K562 treated with DMSO at 1 percent for 48 hours (cell line): ENCODE measurements around the gene GNL3. TPM values are rescaled to one million over a fixed set of nuclear protein-coding genes. Genes with fewer than 3 reads are reported as not detected.

Source experiments
- total RNA-seq: library from RNA; unstranded; fragments of 300-600 nt; gene quantifications from 2 replicates; pipeline ENCODE4 v1.2.3, GENCODE V29; 2022; ENCODE audit warnings: low replicate concordance; ENCODE audit errors: extremely low read depth

GNL3 gene, protein sequence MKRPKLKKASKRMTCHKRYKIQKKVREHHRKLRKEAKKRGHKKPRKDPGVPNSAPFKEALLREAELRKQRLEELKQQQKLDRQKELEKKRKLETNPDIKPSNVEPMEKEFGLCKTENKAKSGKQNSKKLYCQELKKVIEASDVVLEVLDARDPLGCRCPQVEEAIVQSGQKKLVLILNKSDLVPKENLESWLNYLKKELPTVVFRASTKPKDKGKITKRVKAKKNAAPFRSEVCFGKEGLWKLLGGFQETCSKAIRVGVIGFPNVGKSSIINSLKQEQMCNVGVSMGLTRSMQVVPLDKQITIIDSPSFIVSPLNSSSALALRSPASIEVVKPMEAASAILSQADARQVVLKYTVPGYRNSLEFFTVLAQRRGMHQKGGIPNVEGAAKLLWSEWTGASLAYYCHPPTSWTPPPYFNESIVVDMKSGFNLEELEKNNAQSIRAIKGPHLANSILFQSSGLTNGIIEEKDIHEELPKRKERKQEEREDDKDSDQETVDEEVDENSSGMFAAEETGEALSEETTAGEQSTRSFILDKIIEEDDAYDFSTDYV
- not detected in 2 replicates for total RNA-seq

DNA sequence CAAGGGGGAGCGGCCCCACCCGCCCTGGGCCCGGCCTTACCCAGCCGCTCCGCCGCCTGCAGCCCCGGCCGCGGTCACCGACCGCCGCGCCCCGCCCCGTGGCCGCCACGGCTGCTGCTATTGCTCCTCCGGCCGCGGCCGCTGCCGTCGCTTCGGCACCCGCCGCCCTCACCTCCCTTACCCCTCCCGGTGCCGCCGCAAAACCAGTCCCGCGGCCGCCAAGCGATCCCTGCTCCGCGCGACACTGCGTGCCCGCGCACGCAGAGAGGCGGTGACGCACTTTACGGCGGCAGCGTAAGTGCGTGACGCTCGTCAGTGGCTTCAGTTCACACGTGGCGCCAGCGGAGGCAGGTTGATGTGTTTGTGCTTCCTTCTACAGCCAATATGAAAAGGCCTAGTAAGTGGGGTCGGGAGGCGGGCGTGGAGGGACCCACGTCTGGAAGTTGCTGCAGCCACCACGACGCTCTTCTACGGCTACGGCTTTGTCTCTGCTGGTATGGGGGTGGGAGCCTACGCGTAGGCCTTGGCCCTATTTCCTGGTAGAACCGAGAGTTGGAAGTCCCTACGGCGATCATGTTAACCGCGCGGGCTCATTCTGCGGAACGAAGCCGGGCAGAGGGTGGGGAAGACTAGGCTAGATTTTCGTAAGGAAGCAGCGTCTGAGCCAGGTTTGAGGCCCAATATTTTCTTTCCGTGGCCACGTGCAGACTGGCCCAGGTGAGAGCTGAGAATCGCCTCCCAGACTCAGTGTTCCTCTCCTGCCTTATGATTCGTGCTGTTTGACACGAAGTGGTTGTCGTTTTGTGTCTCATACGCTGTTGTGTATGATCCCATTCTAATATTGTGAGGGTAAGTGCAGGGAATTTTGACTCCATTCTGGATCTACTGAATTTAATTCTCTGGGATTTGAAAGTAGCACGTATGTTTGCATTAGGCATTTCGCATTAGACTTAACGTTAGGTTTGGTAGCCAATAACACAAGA, at the start of gene GNL3, which contains the start of gene PBRM1:
Gene GNL3 (plus strand): TSS at position 324 of the 983 bp plus-strand sequence. CDS start 61 bp downstream, at position 385.
Gene PBRM1 (minus strand): TSS at position 205 of the 983 bp plus-strand sequence.

DNA sequence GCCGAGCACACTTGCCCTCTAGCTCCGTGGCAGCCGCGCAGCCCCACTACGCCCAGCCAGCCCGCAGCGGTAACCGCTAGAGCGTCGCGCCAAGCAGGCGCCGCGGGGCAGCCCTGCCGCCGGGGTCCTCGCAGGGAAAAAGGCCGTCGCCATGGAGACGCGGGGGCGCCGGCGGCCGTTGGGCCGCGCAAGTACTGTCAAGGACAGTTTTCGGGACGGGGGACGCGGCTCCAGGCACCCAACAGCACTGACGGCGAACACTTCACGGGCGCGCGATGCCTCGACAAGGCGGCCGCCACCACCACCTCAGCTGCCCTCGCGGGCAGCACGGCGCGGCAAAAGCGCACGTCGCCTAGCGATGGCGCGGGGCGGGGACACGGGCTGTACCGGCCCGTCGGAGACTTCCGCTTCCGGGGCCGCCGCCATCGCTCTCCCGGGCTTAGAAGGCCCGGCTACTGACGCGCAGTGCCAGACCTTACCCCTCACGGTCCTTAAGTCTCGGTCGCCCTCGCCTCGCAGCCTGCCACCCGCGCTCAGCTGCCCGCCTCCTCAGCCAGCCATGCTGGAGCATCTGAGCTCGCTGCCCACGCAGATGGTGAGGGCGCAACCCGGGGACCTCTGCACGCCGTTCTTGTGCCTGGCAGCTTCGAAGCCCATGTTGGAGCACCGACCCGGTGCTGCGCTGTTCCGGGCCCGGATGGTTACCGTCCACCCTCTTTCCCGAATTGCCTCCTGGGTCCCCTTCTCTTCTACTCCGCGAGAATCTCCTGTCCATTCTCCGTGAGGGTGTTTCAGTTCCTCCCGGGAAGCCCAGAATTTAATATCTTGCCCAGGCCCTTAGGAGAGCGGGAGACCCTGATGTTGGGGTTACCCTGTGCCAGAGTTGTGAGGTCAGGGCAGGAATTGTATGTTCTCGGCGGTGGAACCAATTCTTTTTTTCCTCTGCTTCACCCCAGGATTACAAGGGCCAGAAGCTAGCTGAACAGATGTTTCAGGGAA, 20.2 kb downstream of the GNL3 start, which contains the start of the genes GLT8D1 and SPCS1:
Gene GLT8D1 (minus strand): TSS at position 104 of the 999 bp plus-strand sequence. CDS start 5,331 bp downstream, outside the sequence.
Gene SPCS1 (plus strand): TSS at position 419 of the 999 bp plus-strand sequence. CDS start 141 bp downstream, at position 560.

Other genes with a start within 250 kb of the GNL3 start
- gene SEMA3G, start 240.9 kb upstream of the GNL3 start, total RNA-seq: not detected in 2 replicates
- gene TNNC1, start 232.0 kb upstream of the GNL3 start, total RNA-seq: not detected in 2 replicates
- gene NISCH, start 230.4 kb upstream of the GNL3 start, total RNA-seq: not detected in 2 replicates
- gene STAB1, start 190.7 kb upstream of the GNL3 start, total RNA-seq: not detected in 2 replicates
- gene NT5DC2, start 152.2 kb upstream of the GNL3 start, total RNA-seq: not detected in 2 replicates
- not detected in 2 replicates for gene UQCC5, start 149.4 kb upstream of the GNL3 start, total RNA-seq
- not detected in 2 replicates for gene PBRM1, start 119 bp upstream of the GNL3 start, total RNA-seq
- gene GLT8D1, start 19.8 kb downstream of the GNL3 start, total RNA-seq: not detected in 2 replicates
- not detected in 2 replicates for gene SPCS1, start 20.1 kb downstream of the GNL3 start, total RNA-seq
- gene NEK4, start 84.9 kb downstream of the GNL3 start, total RNA-seq: not detected in 2 replicates
- not detected in 2 replicates for gene ITIH1, start 91.6 kb downstream of the GNL3 start, total RNA-seq
- gene ITIH3, start 108.8 kb downstream of the GNL3 start, total RNA-seq: not detected in 2 replicates
- gene ITIH4, start 144.6 kb downstream of the GNL3 start, total RNA-seq: not detected in 2 replicates
- not detected in 2 replicates for gene MUSTN1, start 149.0 kb downstream of the GNL3 start, total RNA-seq
- gene STIMATE, start 211.5 kb downstream of the GNL3 start, total RNA-seq: not detected in 2 replicates